ENCODE results near the gene TMEM178B. TPM values are rescaled to one million over a fixed set of nuclear protein-coding genes. Genes with fewer than 3 reads are reported as not detected.

Gene TMEM178B
- polyA plus RNA-seq, 1 donor, result 0.57 TPM

GRCh38 chr7:141265668-141266067 is 191.8 kb downstream of the TMEM178B start:
- no peak for DNase-seq

GRCh38 chr7:141268614-141269013 is 194.8 kb downstream of the TMEM178B start:
- DNase-seq, result no peak

- no peak for DNase-seq
Measured at GRCh38 chr7:141271451-141271850, 197.6 kb downstream of the TMEM178B start.

DNA sequence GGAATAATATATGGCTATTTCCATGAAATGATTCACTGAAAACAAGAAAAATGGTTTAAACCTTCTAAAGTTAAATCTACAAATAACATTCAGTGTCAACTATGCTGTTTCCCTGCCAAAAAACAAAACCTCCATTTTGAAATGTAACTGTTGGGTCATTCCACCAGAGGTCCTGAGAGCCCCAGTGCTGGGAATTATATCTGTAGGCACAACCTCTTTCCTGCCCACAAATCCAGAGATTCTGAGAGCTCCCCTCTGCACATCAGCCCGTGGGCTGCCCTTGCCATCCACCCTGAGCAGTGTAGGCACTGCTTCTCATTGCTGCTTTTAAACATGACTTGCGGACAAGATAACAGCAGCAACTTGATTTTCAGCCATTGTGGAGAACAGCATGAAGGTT is 198.6 kb downstream of the TMEM178B start:
- no peak for DNase-seq

DNA sequence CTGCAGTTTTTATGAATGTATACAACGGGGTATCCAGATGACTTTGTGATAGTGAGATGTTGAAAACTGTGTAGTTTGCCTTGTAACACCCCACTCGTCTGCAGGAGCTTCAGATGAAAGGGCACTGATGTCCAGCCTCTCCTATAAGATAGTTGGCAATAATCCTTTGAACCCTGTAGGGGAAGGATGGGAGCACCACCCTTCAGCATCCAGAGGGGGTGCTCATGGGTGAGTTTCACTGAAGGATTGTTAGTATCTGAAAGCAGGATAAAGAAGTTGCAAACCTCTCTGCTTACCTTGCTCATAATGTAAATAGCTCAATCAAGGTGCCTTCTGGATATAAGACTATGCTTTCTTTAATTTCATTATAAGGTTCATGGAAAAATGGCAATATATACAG is 201.5 kb downstream of the TMEM178B start:
- no peak for DNase-seq

- no peak for DNase-seq
Measured at GRCh38 chr7:141276031-141276430, 202.2 kb downstream of the TMEM178B start.

GRCh38 chr7:141280100-141280499 is 206.2 kb downstream of the TMEM178B start:
- DNase-seq, result no peak

GRCh38 chr7:141281311-141281710 is 207.4 kb downstream of the TMEM178B start:
- DNase-seq, result no peak

- DNase-seq, result no peak
Measured at GRCh38 chr7:141286522-141286921, 212.7 kb downstream of the TMEM178B start.

DNA sequence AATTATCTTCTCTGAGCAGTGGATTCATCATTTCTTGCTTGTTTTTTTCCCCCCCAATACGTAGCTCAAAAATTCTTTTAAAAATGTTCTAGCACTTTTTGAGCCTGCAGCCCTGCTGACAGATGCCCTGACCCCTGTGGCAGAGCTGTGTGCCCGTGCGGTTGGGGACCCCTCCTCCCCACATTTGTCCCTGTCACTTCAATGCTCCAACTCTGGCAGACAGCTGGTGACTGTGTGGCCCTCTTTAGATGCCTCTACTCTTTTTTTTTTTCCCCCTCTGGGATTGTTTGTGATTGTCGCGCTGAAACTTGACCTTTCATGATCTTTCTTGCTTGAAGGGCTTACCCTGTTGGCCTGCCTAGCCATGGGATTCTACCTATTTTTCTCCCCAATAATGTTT is 214.1 kb downstream of the TMEM178B start:
- DNase-seq, result no peak

DNA sequence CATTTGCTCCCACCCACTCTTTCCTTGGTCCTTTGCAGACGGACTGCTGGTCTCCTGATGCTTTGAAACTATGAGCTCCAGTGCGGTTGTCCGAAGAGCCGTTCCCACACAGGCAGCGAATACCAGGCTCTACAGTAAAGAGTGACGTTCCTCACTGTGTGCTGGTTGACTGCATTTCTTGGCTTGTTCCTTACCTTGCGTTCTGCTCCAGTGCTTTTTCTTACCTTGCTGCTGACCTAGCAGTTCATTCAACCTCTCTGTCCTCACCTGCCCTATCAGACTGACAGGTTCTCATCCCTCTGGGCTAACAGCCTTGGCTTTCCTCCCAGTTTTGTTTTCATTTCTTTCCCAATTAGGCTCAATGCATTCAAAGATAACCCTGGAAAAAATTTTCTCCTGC is 214.8 kb downstream of the TMEM178B start:
- no peak for DNase-seq

GRCh38 chr7:141290365-141290764 is 216.5 kb downstream of the TMEM178B start:
- no peak for DNase-seq

- DNase-seq, result no peak
Measured at GRCh38 chr7:141290973-141291372, 217.1 kb downstream of the TMEM178B start.

GRCh38 chr7:141291541-141291940 is 217.7 kb downstream of the TMEM178B start:
- DNase-seq, result no peak

- no peak for DNase-seq
Measured at GRCh38 chr7:141294143-141294829, 220.4 kb downstream of the TMEM178B start.

DNA sequence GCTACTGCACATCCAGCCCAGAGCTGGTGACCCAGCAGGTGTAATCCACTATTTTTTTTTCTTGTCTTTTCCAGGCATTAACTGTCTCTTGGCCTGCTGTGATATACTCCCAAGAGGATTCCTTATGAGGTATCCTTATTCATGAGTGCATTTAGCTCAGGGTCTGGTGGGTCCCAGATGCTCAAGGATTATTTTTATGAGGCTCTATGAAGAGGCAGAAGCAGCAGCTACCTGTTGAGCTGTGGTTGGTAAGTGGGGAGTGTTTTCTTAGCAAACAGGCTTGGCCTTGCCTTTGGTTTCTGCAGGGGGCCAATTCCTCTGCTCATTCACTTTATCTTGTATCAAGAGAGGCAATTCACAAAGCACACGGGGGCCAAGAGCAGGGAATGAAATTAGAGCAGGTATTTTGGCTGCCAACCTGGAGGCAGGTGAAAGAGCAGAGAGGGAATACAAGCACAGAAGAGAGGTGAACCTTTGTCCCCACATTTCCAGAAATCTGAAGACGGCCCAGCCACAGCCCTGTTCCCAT is 221.6 kb downstream of the TMEM178B start:
- no peak for DNase-seq

DNA sequence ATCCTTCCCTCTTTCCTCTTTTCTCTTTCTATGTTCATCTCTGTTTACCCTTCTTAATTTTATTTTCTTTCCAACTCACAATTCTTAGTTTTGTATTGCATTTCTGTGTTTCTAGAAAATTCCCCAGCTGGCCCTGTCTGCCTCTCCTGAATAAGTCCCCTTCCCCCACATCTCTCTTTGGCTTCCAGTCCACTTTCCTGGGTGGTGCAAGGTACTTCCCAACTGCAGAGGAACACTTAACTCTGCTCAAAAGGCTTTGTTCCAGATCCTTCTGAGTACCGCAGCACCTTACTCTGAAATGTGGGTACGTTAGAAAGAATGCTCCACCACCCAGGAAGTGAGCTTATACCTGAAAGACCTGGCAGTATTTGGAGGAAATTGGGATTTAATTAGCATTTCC is 227.0 kb downstream of the TMEM178B start:
- DNase-seq, result no peak

- DNase-seq, result no peak
Measured at GRCh38 chr7:141301544-141301943, 227.7 kb downstream of the TMEM178B start.

- DNase-seq, result no peak
Measured at GRCh38 chr7:141302617-141303016, 228.8 kb downstream of the TMEM178B start.

- DNase-seq, result no peak
Measured at GRCh38 chr7:141304291-141304690, 230.4 kb downstream of the TMEM178B start.

DNA sequence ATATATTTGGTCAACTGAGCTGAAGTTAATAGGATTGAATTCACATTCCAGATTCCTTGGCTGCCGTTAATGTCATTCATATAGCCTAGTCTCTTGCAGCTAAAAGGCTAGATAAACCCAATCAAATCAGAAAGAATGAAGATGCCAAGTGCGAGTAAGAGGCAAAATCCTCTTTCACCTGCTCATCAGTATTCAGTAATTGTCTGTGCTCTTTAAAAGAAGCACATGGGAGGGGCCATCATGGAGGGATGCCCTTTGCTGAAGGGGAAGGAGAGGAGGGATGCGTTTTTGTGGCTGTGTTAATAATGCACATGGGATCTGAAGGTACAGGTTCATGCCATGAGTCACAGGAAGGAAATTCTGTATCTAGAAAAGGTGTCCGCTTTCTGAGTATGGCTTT is 232.2 kb downstream of the TMEM178B start:
- DNase-seq, result no peak

- DNase-seq, result no peak
Measured at GRCh38 chr7:141312395-141312794, 238.5 kb downstream of the TMEM178B start.

GRCh38 chr7:141312828-141313521 is 239.1 kb downstream of the TMEM178B start:
- DNase-seq, result no peak

- DNase-seq, result no peak
Measured at GRCh38 chr7:141313896-141314295, 240.0 kb downstream of the TMEM178B start.
